Renal cortical epithelial cell (primary cell): ENCODE results near the gene EPB41. TPM values are rescaled to one million over a fixed set of nuclear protein-coding genes. Genes with fewer than 3 reads are reported as not detected.
A peak's percentile ranks its signal among the peaks of the same experiment; 100 is the strongest.
"Not testable (repeated sequence)": the region's sequence is repeated elsewhere in the genome, so short reads cannot be mapped to it uniquely, and the experiment has no call there.

Experiments used
- DNase-seq: peaks from one replicate; pipeline ENCODE4 v3.0.0-alpha.2; 2011; ENCODE audit warnings: low read depth
- total RNA-seq: library from RNA; depleted of rRNA; stranded (reverse); fragments of >200 nt; gene quantifications from 2 replicates; pipeline ENCODE4 v1.2.3, GENCODE V29; 2014

Gene EPB41
- total RNA-seq = 18.8 and 22.5 TPM in 2 replicates

DNA sequence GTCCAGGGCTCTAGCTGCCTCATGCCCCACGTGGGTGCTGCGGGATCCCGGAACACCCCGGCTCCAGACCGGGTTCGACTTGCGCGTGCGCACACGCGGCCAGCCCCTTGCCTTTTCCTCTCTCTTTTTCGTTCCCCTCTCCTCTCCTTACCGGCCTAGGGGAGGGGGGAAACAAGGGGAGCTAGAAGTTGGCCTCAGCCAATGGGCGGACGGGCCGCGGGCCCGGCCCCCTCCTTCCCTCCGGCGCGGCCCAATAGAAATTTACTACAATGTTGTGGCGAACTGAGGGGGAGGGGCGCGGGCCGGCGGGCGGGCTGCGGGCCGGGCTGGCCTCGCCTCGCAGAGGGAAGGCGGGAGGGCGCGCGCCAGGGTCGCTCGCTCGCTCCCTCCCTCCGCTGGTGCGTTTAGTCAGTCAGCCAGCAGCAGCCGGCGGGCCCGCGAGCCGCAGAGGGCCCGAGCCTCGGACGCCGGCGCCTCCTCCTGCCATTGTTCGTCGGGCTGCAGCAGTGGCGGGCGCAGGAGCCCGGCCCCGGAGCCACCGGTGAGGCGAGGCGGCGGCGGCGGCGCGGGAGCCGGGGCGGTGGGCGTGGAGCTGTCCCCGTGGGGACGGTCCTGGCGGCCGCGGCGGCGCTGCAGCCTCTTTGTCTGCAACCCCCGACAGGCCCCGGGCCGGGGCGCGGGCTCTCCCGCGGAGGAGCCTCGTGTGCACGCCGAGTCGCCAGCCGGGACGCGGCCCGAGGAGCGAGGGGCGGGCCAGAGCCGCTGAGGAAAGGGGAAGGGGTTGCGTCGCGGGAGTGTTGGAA lies at the start of gene EPB41:
Gene EPB41, plus strand, starts transcription at position 342 of the 803 bp plus-strand sequence. CDS start 72,869 bp downstream, outside the sequence.
- DNase-seq = peak; percentile 72

DNA sequence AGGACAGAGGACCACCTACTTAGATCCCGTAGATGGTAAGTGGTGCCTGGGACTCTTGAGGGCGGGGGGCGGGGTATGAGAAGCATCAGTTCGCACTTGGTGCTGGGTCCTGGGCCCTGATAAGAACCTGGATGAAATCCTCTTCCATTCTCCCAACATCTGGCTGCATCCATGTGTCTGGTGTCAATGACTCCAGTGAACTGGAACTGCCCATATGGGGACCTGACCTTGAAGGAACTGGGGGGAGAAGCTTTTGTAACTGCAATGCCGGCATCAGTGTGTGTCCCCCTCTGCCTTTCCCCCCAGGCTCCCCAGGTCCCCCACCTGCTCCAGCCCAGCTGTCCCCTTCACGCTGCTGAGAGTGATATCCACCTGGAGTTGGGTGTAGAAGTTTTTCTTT lies 49.7 kb upstream of the EPB41 start:
- DNase-seq = no peak

DNA sequence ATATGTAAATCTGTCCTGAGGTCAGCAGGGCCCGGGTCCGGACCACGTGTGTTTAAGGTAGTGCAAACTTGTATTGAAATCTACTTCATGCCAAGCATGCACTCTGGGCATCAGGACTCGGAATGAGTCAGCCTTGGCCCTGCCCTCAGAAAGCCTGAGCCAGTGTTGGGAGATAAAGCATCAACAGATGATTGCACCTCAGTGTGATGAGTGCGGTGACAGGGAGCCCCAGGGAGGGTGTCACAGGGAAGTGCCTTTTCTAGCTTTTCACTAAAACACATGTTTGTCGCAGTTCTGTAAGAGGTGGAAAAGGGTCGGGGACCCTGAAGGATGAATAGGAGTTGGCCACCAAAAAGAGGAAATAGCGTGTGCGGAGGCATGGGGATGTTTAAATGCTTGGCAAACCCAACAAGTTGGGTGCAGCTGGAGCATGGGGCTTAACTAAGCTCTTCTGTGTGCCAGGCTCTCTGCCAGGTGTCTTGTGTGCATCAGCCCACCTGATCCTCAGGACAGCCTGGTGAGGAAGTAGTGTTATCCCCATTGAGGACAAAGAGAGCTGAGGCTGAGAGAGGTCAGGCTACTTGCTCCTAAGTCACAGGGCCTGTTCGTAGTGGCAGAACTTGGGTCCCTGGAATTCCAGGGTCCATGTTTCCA lies 48.2 kb upstream of the EPB41 start:
- DNase-seq = peak; percentile 57

DNA sequence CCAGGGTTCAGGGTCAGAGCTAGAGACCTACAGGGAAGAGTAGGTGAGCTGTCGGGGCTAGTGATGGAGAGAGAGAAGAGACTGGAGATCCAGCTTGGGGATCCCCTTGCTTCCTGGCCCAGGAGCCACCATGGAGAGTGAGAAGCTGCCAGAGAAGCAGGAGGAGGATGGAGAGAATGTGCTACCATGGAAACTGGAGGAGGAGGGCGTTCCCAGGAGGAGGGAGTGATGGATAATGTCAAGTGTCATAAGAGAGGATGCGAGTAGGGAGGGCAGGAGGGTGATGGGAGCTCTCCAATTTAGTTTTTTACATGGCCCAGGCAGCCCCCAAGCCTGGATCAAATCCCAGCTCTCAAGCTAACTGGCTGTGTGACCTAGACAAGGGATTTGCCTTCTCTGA lies 46.5 kb upstream of the EPB41 start:
- DNase-seq = no peak

DNA sequence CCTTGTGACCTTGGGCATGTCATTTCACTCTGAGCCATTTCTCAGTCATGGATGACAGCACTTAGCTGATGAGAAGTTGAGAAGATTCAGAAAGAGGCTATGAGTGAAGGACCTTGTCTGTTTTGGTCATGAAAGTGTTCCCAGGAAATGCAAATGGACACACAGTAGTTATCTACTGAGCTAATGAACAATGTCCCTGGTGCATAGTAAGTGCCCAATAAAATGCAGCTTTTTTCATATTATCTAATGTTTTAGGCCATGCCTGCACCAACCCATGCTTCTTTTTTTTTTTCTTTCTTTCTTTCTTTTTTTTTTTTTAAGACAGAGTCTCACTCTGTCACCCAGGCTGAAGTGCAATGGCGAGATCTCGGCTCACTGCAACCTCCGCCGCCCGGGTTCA lies 44.4 kb upstream of the EPB41 start:
- DNase-seq = no peak

DNA sequence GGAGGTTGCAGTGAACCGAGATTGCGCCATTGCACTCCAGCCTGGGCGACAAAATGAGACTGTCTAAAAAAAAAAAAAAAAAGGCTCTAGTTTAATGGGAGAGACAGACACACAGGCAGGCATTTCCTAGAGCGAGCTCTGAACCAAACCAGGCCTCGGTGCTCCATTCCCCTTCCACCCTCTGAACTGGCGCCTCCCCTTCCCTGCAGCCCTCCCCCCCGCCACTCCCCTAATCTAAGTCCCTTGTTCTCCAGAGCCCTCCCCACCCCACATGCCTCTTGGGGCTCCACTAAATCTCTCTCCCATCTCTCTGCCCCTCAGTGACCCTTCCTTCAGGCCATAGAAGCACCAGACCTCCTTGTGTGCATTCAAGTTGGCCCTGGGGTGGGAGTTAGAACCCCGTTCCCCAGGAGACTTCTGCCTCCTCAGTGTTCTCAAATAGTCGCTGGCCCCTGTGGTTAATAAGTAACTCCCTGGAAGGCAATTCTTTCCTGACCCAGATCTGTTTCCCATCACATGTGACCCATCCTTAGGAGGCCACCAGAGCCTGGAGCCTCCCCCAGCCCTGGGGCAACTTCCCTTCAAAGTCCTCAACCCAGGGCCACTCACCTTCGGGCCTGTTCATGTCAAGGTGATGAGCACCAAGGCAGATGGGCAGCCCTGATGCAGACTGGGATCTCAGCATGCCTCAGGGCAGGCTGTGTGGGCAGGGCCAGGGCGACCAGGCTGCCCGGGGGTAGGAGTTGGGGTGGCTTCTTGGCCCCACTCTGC lies 42.6 kb upstream of the EPB41 start:
- DNase-seq = peak; percentile 69

DNA sequence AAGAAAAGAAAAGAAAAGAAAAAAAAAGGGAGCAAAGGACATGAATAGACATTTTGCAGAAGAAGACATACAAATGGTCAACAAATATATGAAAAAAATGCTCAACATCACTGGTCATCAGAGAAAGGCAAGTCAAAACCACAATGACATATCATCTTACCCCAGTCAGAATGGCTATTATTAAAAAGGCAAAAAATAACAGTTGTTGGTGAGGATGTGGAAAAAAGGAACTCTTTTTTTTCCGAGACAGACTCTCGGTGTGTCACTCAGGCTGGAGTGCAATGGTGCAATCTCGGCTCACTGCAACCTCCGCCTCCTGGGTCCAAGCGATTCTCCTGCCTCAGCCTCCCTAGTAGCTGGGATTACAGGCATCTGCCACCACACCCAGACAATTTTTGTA lies 39.2 kb upstream of the EPB41 start:
- not testable (repeated sequence) for DNase-seq

DNA sequence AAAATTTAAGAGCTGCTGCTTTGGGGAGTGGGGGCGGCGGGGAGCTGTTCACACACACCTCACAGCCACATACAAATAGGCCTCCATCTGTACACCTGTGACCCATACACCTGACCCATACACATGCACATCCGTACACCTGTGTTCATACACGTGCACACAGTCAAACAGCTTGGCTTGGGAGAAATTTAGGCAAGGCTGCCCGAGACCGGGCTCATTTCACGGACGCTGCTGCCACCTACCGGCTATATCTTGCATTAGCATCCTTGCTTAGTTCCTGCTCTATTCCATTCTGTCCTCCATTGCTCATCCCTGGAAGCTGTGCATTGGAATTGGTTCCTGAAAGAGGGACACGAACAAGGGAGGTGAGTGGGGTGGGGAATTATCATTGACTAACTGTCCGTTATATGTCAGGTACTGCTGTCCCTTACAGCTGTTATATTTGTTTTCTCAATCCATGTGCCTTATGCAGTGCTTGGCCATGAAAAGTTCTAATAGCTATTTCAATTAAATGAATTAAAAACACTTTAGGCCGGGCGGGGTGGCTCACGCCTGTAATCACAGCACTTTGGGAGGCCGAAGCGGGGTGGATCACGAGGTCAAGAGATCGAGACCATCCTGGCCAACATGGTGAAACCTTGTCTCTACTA lies 37.1 kb upstream of the EPB41 start:
- peak; percentile 56 for DNase-seq

DNA sequence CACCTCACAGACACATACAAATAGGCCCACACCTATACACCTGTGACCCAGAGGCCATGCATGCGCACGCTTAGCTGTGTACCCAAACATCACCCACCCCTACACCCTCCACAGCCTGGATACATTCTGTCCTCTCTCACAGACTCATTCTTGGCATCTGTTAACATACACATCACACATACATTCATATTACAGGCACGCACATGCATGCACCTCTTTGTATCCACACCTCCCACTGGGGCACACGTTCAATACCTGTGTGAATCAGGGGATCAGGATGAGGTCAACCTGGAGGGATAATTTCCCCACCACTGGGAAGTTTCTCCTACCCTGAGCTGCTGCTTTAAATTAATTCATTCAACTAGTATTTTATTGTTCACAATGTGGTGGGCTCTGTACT lies 35.6 kb upstream of the EPB41 start:
- no peak for DNase-seq

DNA sequence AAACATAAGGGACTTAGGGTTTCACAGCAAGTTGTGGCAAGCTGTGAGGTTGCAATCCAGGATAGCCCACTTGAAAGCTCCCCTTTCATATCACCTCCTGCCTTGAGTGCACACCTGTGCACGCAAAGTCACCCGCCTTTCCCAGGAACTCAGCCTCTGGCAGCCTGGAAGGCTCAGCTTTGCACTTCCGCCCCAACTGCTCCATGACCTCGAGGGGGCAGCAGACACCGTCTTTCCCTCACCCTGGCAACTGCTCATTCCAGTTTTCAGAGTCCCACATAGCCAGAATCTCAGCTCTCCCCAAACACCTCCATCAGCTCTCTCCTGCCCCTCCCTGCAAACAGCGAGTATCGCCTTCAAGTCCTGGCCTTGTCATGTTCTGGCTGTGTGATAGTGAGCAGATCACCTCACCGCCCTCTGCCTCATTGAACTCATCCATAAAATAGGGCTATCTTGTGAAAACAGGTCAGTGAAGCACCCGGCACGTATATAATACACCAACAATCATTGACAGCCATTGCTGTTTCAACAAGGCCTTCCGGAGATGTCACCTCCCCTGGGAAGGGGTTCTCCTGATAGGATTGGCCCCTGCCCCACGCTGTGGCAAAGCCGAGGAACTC lies 32.2 kb upstream of the EPB41 start:
- DNase-seq = peak; percentile 76

DNA sequence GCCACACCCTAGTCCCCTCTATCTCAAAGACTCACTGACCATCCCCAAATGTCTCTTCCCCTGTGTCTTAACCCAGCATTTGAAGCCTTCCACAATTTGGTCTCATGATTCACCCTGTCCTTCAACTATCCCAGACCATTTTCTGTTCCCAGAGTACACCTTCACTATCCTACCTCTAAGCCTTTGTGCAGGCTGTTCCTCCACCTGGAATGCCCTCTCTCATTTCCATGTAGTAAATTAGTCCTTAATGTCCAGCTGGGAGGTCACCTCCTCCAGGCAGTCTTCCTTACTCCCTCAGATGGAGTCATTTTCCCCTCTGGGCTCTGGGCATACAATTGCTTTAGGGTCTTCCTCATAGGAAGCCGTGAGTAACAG lies 31.1 kb upstream of the EPB41 start:
- no peak for DNase-seq

DNA sequence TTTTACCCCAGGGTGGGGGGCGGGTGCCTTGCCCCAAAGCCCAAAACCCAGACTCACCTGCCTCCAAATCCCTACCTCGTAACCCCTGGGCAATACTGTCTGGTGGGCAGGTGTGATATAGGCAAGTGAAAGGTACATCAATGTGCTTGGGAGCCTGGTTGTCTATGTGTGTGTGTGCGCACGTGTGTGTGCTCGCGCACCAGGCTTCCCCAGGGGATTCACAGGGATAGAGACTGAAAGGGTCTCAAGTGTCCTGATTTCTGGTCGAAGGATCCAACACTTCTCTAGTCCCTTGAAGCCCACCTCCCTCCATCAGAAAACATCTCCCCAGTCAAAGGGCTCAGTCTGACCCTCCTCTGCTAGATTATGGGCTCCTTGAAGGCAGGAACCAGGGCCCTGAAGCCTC lies 28.9 kb upstream of the EPB41 start:
- no peak for DNase-seq

DNA sequence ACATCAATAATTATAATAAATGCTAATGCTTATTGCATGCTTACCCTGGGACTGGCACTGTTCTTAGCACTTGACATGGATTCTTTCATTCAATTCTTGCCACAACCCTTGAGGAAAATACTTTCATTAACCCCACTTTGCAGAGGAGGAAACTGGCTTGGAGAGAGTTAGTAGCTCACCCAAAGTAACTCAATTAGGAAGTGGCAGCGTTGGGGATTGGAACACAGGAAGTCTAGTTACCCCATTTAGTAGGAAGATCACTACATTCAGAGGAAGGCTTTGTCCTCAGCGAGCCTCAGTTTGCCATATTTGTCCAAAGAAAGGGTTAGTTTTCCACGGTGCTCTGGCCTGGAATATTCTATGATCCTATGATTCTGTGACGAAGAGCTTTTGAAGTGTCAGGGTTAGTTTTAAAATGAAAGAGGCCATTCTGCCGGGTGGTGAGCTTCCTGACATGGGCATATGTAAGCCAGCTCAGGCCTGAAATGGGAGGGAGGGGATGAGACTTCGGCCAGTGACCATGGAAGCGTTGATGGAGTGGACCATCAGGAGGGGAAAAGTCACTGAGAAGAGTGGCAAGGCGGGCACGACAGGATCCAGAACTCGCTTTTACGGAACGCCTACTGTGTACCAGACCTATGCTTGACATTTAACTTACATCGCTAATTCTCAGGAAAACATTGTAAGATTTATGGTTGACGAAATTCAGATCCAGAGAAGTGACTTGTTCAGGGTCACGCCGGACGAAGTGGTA lies 28.2 kb upstream of the EPB41 start:
- DNase-seq = no peak

DNA sequence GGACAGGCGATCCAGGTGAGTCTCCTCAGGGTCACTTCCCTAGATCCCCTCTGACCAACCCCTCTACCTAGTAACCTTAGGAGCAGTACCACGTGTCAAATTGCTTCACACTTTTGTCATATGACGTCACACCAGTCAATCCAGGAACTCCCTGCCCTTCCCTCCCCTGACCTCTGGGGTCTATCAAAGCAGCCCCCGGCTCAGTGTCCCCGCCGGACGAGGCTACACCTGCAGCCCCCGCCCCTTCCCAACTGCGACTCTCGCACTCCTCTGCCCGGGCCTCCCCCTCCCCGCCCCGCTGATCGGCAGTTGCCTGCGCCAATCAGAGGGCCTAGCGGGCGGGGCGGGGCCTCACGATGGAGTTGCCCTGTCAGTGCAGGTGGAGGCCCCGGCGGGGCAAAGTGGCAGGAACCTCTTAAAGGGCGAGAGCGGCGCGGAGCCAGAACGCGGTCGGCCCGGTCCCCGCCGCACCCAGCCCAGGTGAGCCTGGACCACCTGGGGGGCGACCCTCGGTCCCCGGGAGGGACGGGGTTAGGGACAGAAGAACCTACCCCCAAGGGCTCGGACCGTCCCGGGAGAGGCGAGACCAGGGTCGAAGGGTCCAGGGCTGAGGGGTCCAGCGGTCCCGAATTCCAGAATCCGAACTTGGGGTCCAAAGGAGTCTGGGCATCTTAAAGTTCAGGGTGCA lies 27.5 kb upstream of the EPB41 start:
- peak; percentile 57 for DNase-seq

DNA sequence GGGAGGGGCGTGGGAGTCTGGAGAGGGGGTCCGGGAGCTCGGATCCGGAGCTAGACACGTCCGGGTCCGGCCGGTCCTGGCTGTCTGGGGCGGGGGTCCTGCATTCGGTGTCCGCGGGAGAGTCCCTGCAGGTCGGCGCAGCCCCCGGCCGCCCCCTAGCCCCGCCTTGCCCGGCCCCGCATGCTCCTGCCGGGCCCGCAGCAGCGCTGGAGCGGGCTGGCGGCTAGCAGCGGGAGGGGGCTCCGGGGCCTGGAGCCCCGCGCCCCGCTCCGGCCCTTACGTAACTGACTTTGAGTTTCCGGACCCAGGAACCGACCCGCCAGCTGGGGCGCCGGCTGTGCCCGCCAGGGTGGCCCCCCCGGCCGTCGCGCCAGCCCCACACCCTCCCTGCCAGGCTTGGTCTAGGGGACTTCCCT lies 26.9 kb upstream of the EPB41 start:
- DNase-seq = no peak

DNA sequence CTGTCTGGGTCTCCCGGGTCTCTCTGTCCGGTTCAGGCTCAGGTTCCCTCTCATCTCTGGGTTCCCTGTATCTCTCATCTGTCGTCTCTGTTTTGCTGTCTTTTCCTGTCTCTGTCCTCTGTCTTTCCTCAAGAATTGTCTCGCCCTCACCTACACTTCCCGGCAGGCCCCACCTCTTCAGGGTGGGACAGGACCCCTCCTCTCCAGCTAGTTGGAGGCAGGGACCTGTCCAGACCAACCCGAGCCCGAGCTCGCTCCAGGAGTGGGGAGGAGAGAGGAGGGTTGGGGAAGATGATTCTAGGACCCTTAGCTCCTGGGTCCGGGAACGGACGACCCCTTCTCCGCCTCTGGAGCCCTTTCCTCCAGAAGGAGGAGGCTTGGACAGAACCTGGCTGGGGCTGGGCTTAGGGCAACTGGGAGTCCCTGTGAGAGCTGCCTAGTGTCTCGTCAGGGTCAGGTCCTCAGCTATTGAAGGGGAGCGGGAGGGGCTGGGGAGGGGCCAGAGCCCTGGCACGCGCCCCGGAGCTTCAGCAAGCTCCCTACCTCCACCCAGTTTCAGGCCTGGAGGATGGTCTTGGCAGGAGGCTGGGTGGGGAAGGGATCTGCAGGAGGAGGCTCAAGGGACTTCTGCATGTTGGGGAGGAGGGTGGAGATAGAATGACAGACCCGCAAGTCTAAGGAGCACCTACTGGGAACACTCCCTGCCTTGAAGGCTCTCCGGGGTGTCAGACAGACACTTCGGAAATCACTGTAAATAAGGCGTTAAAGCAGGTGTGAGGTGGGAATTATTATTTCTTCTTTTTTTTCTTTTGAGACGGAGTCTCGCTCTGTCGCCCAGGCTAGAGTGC lies 26.3 kb upstream of the EPB41 start:
- no peak for DNase-seq

DNA sequence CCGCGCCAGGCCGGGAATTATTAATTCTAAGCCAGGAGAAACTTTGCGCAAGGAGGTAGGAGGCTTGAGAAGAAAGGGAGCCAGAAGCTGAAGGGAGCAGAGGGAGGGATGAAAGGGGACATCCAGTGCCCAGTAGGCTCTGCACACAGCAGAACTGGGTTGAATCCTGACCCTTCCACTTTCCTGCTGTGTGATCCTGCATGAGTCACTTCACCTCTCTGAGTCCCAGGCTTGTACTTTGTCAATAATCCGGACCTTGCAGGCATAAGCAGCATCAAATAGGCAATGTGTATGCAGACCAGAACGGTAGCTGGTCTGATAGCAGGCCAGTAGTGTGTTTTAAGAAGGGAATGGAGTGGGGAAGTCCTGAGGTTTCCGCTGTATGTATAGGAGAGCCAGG lies 25.5 kb upstream of the EPB41 start:
- DNase-seq = no peak

DNA sequence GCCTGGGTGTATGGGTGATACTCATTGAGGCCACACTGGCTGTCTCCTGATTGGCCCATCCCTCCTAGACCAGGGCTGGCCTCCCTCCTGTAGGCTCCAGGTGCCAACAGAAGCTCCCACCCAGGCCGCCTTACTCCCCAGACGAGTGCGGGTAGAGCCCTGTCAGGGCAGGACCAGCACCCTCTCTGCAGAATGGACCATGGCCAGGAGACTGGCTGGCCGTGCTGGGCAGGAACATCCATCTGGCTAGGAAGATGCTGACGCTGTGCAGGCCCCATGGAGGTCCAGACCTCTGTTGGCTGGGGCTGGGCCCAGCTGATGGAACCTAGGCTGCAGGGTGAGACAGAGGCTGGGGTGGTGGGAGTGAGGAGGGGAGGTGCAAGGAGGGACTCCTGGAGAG lies 25.0 kb upstream of the EPB41 start:
- no peak for DNase-seq

DNA sequence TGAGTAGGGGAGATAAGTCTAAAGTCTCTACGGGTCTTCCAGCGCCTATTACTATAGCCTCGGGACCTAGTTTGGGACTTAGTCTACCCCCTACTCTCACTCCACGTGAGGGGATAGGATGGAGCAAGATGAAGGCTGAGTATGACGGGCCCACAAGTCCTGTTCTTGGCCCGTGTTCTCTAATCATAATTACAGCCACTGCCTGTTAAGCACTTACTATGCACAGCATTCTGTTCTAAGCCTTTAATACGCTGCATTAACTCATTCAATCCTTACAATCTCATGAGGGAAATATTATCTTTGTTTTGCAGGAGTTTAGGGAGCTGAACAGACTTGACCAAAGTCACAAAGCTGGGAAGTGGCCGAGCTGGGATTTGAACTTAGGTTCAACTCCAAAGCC lies 23.9 kb upstream of the EPB41 start:
- no peak for DNase-seq
